Neural cell (in vitro differentiated cells): ENCODE measurements around the gene GATB. TPM values are rescaled to one million over a fixed set of nuclear protein-coding genes. Genes with fewer than 3 reads are reported as not detected.

Experiments
- H2AFZ ChIP-seq: fragments of 200-600, 300-800 bp; sonication (generic), shearing (Covaris generic); 2 replicates; pipeline ENCODE4 v1.6.0; 2014; ENCODE audit warnings: low read depth, mild to moderate bottlenecking, antibody characterized with exemption, low read length, moderate library complexity
- H3F3A ChIP-seq: fragments of 200-600 bp; shearing (Covaris generic); 2 replicates; pipeline ENCODE4 v1.6.1; 2016; ENCODE audit warnings: mild to moderate bottlenecking, moderate library complexity, mixed read lengths, antibody characterized with exemption, low read length; ENCODE audit not compliant: insufficient read depth, poor library complexity, severe bottlenecking
- H3K27ac ChIP-seq: fragments of 200-600, 300-800 bp; sonication (generic), shearing (Covaris generic); 2 replicates; pipeline ENCODE4 v1.5.1; 2014; ENCODE audit warnings: mild to moderate bottlenecking, low read length, moderate library complexity
- H3K27me3 ChIP-seq: fragments of 300-800, 200-600 bp; sonication (generic), shearing (Covaris generic); 2 replicates; pipeline ENCODE4 v1.6.0; 2014; ENCODE audit warnings: mild to moderate bottlenecking, low read depth, low read length, moderate library complexity; ENCODE audit not compliant: insufficient read depth
- H3K36me3 ChIP-seq: fragments of 300-800, 200-600 bp; sonication (generic), shearing (Covaris generic); 2 replicates; pipeline ENCODE4 v1.5.1; 2014; ENCODE audit warnings: mild to moderate bottlenecking, antibody characterized with exemption, low read length, moderate library complexity; ENCODE audit not compliant: insufficient read depth
- H3K4me2 ChIP-seq: fragments of 300-800, 200-600 bp; sonication (generic), shearing (Covaris generic); 2 replicates; pipeline ENCODE4 v1.6.0; 2014; ENCODE audit warnings: mild to moderate bottlenecking, low read length
- H3K4me3 ChIP-seq: fragments of 300-800, 200-600 bp; sonication (generic), shearing (Covaris generic); 2 replicates; pipeline ENCODE4 v1.5.1; 2014; ENCODE audit warnings: mild to moderate bottlenecking, low read length, moderate library complexity
- H3K79me2 ChIP-seq: fragments of 200-600 bp; shearing (Covaris generic); replicated peaks from 2 replicates; pipeline ENCODE4 v1.6.0; 2014; ENCODE audit warnings: mild to moderate bottlenecking, low read length, moderate library complexity; ENCODE audit not compliant: insufficient read depth
- H3K9ac ChIP-seq: fragments of 300-800, 200-600 bp; sonication (generic), shearing (Covaris generic); 2 replicates; pipeline ENCODE4 v1.6.1; 2016; ENCODE audit warnings: mild to moderate bottlenecking, low read length, mixed read lengths
- H3K9me2 ChIP-seq: fragments of 200-600 bp; shearing (Covaris generic); 2 replicates; pipeline ENCODE4 v1.6.1; 2016; ENCODE audit warnings: mild to moderate bottlenecking, low read length, mixed read lengths; ENCODE audit not compliant: insufficient read depth
- H3K9me3 ChIP-seq: fragments of 200-600, 300-800 bp; sonication (generic), shearing (Covaris generic); 2 replicates; pipeline ENCODE4 v1.6.1; 2016; ENCODE audit warnings: mild to moderate bottlenecking, mixed run types, low read length, moderate library complexity, mixed read lengths
- H4K20me1 ChIP-seq: fragments of 200-600 bp; shearing (Covaris generic); 2 replicates; pipeline ENCODE4 v1.6.1; 2016; ENCODE audit warnings: mild to moderate bottlenecking, mixed run types; ENCODE audit not compliant: insufficient read depth
- EP300 ChIP-seq: fragments of 450-650 bp; conservative IDR thresholded peaks from 2 replicates; pipeline ENCODE4 v1.6.1; 2014; ENCODE audit warnings: antibody characterized with exemption, mild to moderate bottlenecking, moderate library complexity; ENCODE audit not compliant: poor library complexity, severe bottlenecking
- EZH2 ChIP-seq: fragments of 200-600, 300-800 bp; shearing (Covaris generic), sonication (generic); IDR thresholded peaks from 2 replicates; pipeline ENCODE4 v1.6.1; 2014; ENCODE audit warnings: antibody characterized with exemption, low read length, borderline replicate concordance, mild to moderate bottlenecking; ENCODE audit not compliant: insufficient read depth, poor library complexity, severe bottlenecking
- MXI1 ChIP-seq: fragments of 450-650 bp; conservative IDR thresholded peaks from 2 replicates; pipeline ENCODE4 v1.6.1; 2014; ENCODE audit warnings: antibody characterized with exemption, mild to moderate bottlenecking; ENCODE audit not compliant: poor library complexity, severe bottlenecking
- POLR2AphosphoS5 ChIP-seq: IDR thresholded peaks from 2 replicates; pipeline ENCODE4 v1.6.1; 2012
- RAD21 ChIP-seq: fragments of 450-650 bp; conservative IDR thresholded peaks from 2 replicates; pipeline ENCODE4 v1.6.1; 2014; ENCODE audit warnings: antibody characterized with exemption, mild to moderate bottlenecking, moderate library complexity
- REST ChIP-seq: IDR thresholded peaks from 2 replicates; pipeline ENCODE4 v1.6.1; 2012; ENCODE audit warnings: borderline replicate concordance
- SMC3 ChIP-seq: fragments of 450-650 bp; conservative IDR thresholded peaks from 2 replicates; pipeline ENCODE4 v1.6.1; 2014; ENCODE audit warnings: antibody characterized with exemption, mild to moderate bottlenecking, moderate library complexity; ENCODE audit not compliant: poor library complexity
- TAF1 ChIP-seq: IDR thresholded peaks from 2 replicates; pipeline ENCODE4 v1.6.1; 2012; ENCODE audit warnings: low read depth
- polyA plus RNA-seq: library from polyadenylated mRNA; depleted of rRNA; stranded (reverse); fragments of >200 nt; gene quantifications from 2 replicates; pipeline ENCODE4 v1.2.3, GENCODE V29; 2014
- TF ChIP-seq, protein P1 (sequence below): fragments of 450-650 bp; IDR thresholded peaks from 2 replicates; pipeline ENCODE4 v1.5.1; 2014; ENCODE audit warnings: antibody characterized with exemption, mild to moderate bottlenecking, moderate library complexity; ENCODE audit not compliant: poor library complexity, severe bottlenecking

GATB gene
- polyA plus RNA-seq, 1 donor from 2014 or later: 15.3 TPM

- Histone ChIP-seq H3K27me3 (no peaks in the 10 kb centered on the region), H4K20me1 (no peaks in the 10 kb centered on the region), H3K9me3 (no peaks in the 10 kb centered on the region), H3K36me3 (no peaks in the 10 kb centered on the region), H2AFZ (no peak overlapping the region), H3K4me2 (no peak overlapping the region), H3F3A (no peaks in the 10 kb centered on the region), H3K27ac (no peak overlapping the region), H3K9ac (no peak overlapping the region), H3K9me2 (no peaks in the 10 kb centered on the region), H3K79me2 (no peaks in the 10 kb centered on the region), H3K4me3 (no peak overlapping the region)
- TF ChIP-seq RAD21: no peak
- no peak for TF ChIP-seq EP300
- TF ChIP-seq POLR2AphosphoS5: no peak
- no peak for TF ChIP-seq REST
Observed at GRCh38 chr4:151665022-151665784, 95.6 kb downstream of the GATB start.

DNA sequence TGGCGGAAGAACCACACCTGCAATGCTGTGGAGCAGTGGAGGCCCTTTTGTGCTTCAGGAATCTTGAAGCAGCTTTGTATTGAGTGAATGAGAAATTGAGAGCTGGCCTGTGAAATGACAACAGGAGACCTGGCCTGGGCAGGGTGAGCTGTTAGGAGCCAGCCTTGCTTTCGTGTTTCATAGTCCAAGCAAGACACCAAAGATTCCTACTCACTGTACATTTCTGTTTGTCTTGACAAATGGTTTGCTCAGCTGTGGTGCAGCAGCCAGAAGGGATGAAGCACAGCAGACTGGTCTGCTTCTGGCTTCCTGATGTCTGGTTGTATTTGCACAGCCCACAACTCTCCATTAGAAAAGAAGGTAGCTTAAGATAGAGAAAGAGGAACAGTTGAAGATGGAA is 96.5 kb downstream of the GATB start:
- Histone ChIP-seq H3K27ac (no peak overlapping the region), H3K36me3 (no peaks in the 10 kb centered on the region), H3K27me3 (no peaks in the 10 kb centered on the region), H4K20me1 (no peaks in the 10 kb centered on the region), H3K79me2 (no peaks in the 10 kb centered on the region), H3K9ac (no peak overlapping the region), H2AFZ (no peak overlapping the region), H3K4me2 (no peak overlapping the region), H3K4me3 (no peak overlapping the region), H3K9me2 (no peaks in the 10 kb centered on the region), H3K9me3 (no peaks in the 10 kb centered on the region), H3F3A (no peaks in the 10 kb centered on the region)
- TF ChIP-seq, protein P1, sequence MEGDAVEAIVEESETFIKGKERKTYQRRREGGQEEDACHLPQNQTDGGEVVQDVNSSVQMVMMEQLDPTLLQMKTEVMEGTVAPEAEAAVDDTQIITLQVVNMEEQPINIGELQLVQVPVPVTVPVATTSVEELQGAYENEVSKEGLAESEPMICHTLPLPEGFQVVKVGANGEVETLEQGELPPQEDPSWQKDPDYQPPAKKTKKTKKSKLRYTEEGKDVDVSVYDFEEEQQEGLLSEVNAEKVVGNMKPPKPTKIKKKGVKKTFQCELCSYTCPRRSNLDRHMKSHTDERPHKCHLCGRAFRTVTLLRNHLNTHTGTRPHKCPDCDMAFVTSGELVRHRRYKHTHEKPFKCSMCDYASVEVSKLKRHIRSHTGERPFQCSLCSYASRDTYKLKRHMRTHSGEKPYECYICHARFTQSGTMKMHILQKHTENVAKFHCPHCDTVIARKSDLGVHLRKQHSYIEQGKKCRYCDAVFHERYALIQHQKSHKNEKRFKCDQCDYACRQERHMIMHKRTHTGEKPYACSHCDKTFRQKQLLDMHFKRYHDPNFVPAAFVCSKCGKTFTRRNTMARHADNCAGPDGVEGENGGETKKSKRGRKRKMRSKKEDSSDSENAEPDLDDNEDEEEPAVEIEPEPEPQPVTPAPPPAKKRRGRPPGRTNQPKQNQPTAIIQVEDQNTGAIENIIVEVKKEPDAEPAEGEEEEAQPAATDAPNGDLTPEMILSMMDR: no peak
- TF ChIP-seq POLR2AphosphoS5: no peak
- no peak for TF ChIP-seq EP300
- no peak for TF ChIP-seq SMC3
- TF ChIP-seq RAD21: no peak
- no peak for TF ChIP-seq MXI1
- TF ChIP-seq REST: no peak
- TF ChIP-seq TAF1: no peak
- TF ChIP-seq EZH2: no peak
